IPS-18c (cell line): ENCODE data around the gene DOK1.

ENCODE experiments used
- H3K4me3 ChIP-seq: 2 replicates; pipeline ENCODE4 v1.7.0; 2013; ENCODE audit warnings: low read depth, mild to moderate bottlenecking, low read length, moderate library complexity; ENCODE audit not compliant: insufficient read depth
- H3K9me3 ChIP-seq: one replicate; pipeline ENCODE4 v1.6.1; 2013; ENCODE audit warnings: mild to moderate bottlenecking, low read length, moderate library complexity; ENCODE audit not compliant: control insufficient read depth, insufficient read depth

DOK1 gene

GRCh38 chr2:74553892-74554819 is at the start of gene DOK1, which contains the start of gene LOXL3:
Gene DOK1 (plus strand): TSS chr2:74554720. CDS start chr2:74554755, 35 bp downstream.
Gene LOXL3 (minus strand): TSS chr2:74553942. CDS start chr2:74552634, 1,308 bp downstream.
- no peaks in the 10 kb centered on the region for H3K9me3 ChIP-seq
- H3K4me3 ChIP-seq, result peak within 1 kb of the TSS; percentile 96

- no peak overlapping the region for H3K4me3 ChIP-seq
- H3K9me3 ChIP-seq, result no peaks in the 10 kb centered on the region
Observed at GRCh38 chr2:74505448-74506246, 48.9 kb upstream of the DOK1 start.

GRCh38 chr2:74507145-74507925 is 47.2 kb upstream of the DOK1 start, which contains the start of gene PCGF1:
Gene PCGF1 (minus strand): TSS chr2:74507695. CDS start chr2:74507668, 27 bp downstream.
- Histone ChIP-seq H3K4me3 (peak within 1 kb of the TSS; percentile 94), H3K9me3 (no peaks in the 10 kb centered on the region)

GRCh38 chr2:74507926-74508520 is 46.5 kb upstream of the DOK1 start:
- H3K4me3 ChIP-seq, result peak overlapping the region; percentile 94
- H3K9me3 ChIP-seq, result no peaks in the 10 kb centered on the region

- Histone ChIP-seq H3K9me3 (no peaks in the 10 kb centered on the region), H3K4me3 (no peak overlapping the region)
Observed at GRCh38 chr2:74510272-74510671, 44.2 kb upstream of the DOK1 start.

- peaks cover 5% of the 10 kb centered on the region for H3K9me3 ChIP-seq
- H3K4me3 ChIP-seq, result no peak overlapping the region
Observed at GRCh38 chr2:74511104-74511989, 43.2 kb upstream of the DOK1 start.

- H3K4me3 ChIP-seq, result peak overlapping the region; percentile 42; the same call in 1 of the 2 replicates
Observed at GRCh38 chr2:74512744-74513604, 41.5 kb upstream of the DOK1 start.

GRCh38 chr2:74513605-74514367 is 40.7 kb upstream of the DOK1 start:
- Histone ChIP-seq H3K4me3 (peak overlapping the region; percentile 42), H3K9me3 (peaks cover 9% of the 10 kb centered on the region)

More at GRCh38 chr2:74512744-74513604, 41.5 kb upstream of the DOK1 start:
- H3K9me3 ChIP-seq, result peaks cover 9% of the 10 kb centered on the region

GRCh38 chr2:74514368-74515270 is 39.9 kb upstream of the DOK1 start, which contains the start of gene TLX2:
Gene TLX2 (plus strand): TSS chr2:74514450. CDS start chr2:74514807, 357 bp downstream.
- Histone ChIP-seq H3K4me3 (peak within 1 kb of the TSS; percentile 42), H3K9me3 (peaks cover 9% of the 10 kb centered on the region)

- Histone ChIP-seq H3K9me3 (peaks cover 9% of the 10 kb centered on the region), H3K4me3 (peak overlapping the region; percentile 42; the same call in 1 of the 2 replicates)
Observed at GRCh38 chr2:74515271-74515980, 39.1 kb upstream of the DOK1 start.

- Histone ChIP-seq H3K4me3 (peak overlapping the region; percentile 42; the same call in 1 of the 2 replicates), H3K9me3 (peaks cover 9% of the 10 kb centered on the region)
Observed at GRCh38 chr2:74515981-74516633, 38.4 kb upstream of the DOK1 start.

- H3K4me3 ChIP-seq, result no peak overlapping the region
- H3K9me3 ChIP-seq, result peaks cover 9% of the 10 kb centered on the region
Observed at GRCh38 chr2:74516650-74517049, 37.9 kb upstream of the DOK1 start.
